Measurements from ENCODE around the gene PDLIM4.

The PDLIM4 gene

GRCh38 chr5:132296412-132297016 is 39.0 kb downstream of the PDLIM4 start:
- DNase-seq (ENCODE audit: low spot score), result no peak
- TF ChIP-seq, protein P1, sequence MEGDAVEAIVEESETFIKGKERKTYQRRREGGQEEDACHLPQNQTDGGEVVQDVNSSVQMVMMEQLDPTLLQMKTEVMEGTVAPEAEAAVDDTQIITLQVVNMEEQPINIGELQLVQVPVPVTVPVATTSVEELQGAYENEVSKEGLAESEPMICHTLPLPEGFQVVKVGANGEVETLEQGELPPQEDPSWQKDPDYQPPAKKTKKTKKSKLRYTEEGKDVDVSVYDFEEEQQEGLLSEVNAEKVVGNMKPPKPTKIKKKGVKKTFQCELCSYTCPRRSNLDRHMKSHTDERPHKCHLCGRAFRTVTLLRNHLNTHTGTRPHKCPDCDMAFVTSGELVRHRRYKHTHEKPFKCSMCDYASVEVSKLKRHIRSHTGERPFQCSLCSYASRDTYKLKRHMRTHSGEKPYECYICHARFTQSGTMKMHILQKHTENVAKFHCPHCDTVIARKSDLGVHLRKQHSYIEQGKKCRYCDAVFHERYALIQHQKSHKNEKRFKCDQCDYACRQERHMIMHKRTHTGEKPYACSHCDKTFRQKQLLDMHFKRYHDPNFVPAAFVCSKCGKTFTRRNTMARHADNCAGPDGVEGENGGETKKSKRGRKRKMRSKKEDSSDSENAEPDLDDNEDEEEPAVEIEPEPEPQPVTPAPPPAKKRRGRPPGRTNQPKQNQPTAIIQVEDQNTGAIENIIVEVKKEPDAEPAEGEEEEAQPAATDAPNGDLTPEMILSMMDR (IDR thresholded peaks at IDR 0.05; ENCODE audit: extremely low read depth, missing control alignments), result no peak

- TF ChIP-seq, protein P1 (IDR thresholded peaks at IDR 0.05; ENCODE audit: extremely low read depth, missing control alignments), result no peak
- no peak for DNase-seq (ENCODE audit: low spot score)
Observed at GRCh38 chr5:132297211-132297940, 39.9 kb downstream of the PDLIM4 start.

DNA sequence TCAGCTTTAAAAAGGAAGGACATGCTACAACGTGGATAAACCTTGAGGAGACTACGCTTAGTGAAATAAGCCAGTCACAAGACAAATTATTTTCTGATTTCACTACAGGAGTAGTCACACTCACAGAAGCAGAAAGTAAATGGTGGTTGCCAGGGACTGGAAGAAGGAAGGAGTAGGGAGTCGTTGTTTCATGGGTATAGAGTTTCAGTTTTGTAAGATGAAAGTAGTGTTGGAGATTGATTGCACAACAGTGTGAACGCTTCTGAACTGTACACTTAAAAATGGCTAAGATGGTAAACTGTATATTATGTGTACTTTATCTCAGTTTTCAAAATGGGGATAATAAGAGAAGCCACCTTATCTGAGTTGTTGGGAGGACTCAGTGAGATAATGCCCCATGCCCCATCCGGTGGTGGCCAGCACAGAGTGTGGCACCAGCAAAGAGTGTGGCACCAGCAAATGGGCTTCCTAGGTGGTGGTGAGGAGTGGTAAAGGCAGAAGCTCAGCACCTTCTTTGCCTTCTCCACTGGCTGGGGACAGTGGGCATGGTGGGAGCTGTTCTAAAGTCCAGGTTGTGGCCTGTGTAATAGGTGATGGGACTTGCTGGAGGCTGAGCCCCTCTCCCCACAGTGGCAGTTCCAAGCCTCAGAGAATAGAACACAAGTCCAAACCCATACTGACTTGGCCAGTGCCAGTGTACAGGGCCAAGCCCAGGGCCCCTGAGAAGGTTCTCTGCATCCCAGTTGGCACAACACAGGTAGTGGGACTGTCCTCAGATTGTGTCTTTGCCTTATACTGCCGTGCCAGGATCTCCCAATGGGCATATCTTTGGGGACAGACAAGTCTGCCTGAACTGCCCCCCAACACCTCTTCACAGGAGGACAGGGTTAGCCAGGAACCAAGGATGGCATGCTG is 41.1 kb downstream of the PDLIM4 start:
- TF ChIP-seq, protein P1 (IDR thresholded peaks at IDR 0.05; ENCODE audit: extremely low read depth, missing control alignments), result no peak
- DNase-seq (ENCODE audit: low spot score), result no peak

GRCh38 chr5:132299917-132300316 is 42.4 kb downstream of the PDLIM4 start:
- no peak for DNase-seq (ENCODE audit: low spot score)
- TF ChIP-seq, protein P1 (IDR thresholded peaks at IDR 0.05; ENCODE audit: extremely low read depth, missing control alignments), result no peak

DNA sequence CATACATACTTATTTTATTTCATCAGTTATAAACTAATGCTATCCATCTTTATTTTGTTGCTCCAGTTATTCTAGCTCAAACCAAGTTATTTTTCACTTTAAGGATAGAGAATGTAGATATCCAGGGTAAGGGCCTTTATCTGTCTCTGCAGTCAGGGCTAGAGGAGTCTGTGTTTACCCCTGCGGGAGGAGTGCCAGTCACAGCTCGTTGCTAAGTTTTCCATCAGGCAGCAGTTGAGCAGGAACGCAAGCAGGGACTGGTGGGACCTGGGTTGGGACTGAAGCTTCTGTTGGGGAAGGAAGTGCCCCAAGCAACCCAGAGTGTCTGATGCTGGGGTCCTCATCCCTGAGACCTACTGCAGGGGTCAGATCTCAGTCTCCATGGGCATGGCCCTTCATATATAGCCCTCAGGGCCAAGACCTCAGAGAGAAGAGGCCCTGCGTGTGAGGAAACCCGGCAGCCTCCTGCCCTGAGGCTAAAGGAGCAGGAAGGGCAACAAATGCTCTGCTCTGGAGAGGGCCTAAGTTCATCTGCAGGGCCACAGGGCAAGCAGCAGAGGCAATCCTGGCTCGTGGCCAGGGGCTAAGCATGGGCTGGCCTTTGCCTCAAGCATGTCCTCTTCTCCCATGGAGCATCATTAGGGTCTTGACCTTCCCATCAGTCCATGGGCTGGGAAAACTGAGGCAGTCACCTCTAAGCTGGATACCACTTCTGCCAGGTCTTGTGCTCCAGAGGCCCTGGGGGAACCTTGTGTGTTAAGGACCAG is 43.3 kb downstream of the PDLIM4 start:
- DNase-seq (ENCODE audit: low spot score), result no peak

GRCh38 chr5:132301344-132302271 is 44.1 kb downstream of the PDLIM4 start:
- TF ChIP-seq, protein P1 (IDR thresholded peaks at IDR 0.05; ENCODE audit: extremely low read depth, missing control alignments), result no peak
- no peak for DNase-seq (ENCODE audit: low spot score)

More for the DNA sequence above, 43.3 kb downstream of the PDLIM4 start:
- TF ChIP-seq, protein P1 (IDR thresholded peaks at IDR 0.05; ENCODE audit: extremely low read depth, missing control alignments), result no peak
